ENCODE measurements around the gene TMEM179. TPM values are rescaled to one million over a fixed set of nuclear protein-coding genes. Genes with fewer than 3 reads are reported as not detected.

TMEM179 gene
- total RNA-seq, 1 donor = not detected

GRCh38 chr14:104558231-104559027 lies 46.1 kb downstream of the TMEM179 start:
- no peak for DNase-seq (ENCODE audit: low read depth in 2 of 3, low spot score in 2 of 3)

- no peak for DNase-seq (ENCODE audit: low read depth in 2 of 3, low spot score in 2 of 3)
Measured at GRCh38 chr14:104557766-104558165, 46.8 kb downstream of the TMEM179 start.

- no peak for DNase-seq (ENCODE audit: low read depth in 2 of 3, low spot score in 2 of 3)
Measured at GRCh38 chr14:104557086-104557485, 47.5 kb downstream of the TMEM179 start.

- no peak for DNase-seq (ENCODE audit: low read depth in 2 of 3, low spot score in 2 of 3)
Measured at GRCh38 chr14:104556256-104557021, 48.1 kb downstream of the TMEM179 start.

GRCh38 chr14:104555430-104556255 lies 48.9 kb downstream of the TMEM179 start:
- no peak for DNase-seq (ENCODE audit: low read depth in 2 of 3, low spot score in 2 of 3)

- no peak for DNase-seq (ENCODE audit: low read depth in 2 of 3, low spot score in 2 of 3)
Measured at GRCh38 chr14:104554608-104555429, 49.8 kb downstream of the TMEM179 start.

GRCh38 chr14:104554088-104554607 lies 50.4 kb downstream of the TMEM179 start:
- DNase-seq (ENCODE audit: low read depth in 2 of 3, low spot score in 2 of 3) = no peak

GRCh38 chr14:104553166-104554087 lies 51.1 kb downstream of the TMEM179 start:
- DNase-seq (ENCODE audit: low read depth in 2 of 3, low spot score in 2 of 3) = no peak

- DNase-seq (ENCODE audit: low read depth in 2 of 3, low spot score in 2 of 3) = no peak
Measured at GRCh38 chr14:104552738-104553125, 51.8 kb downstream of the TMEM179 start.

- no peak for DNase-seq (ENCODE audit: low read depth in 2 of 3, low spot score in 2 of 3)
Measured at GRCh38 chr14:104551851-104552737, 52.5 kb downstream of the TMEM179 start.

GRCh38 chr14:104550861-104551728 lies 53.5 kb downstream of the TMEM179 start:
- DNase-seq (ENCODE audit: low read depth in 2 of 3, low spot score in 2 of 3) = no peak

GRCh38 chr14:104550340-104550860 lies 54.2 kb downstream of the TMEM179 start:
- no peak for DNase-seq (ENCODE audit: low read depth in 2 of 3, low spot score in 2 of 3)

GRCh38 chr14:104549536-104550339 lies 54.8 kb downstream of the TMEM179 start:
- no peak for DNase-seq (ENCODE audit: low read depth in 2 of 3, low spot score in 2 of 3)

GRCh38 chr14:104548802-104549535 lies 55.6 kb downstream of the TMEM179 start:
- DNase-seq (ENCODE audit: low read depth in 2 of 3, low spot score in 2 of 3) = no peak

- no peak for DNase-seq (ENCODE audit: low read depth in 2 of 3, low spot score in 2 of 3)
Measured at GRCh38 chr14:104547998-104548700, 56.4 kb downstream of the TMEM179 start.
